GM23248 (cell line): Measurements from ENCODE around the gene PRRG3. TPM values are rescaled to one million over a fixed set of nuclear protein-coding genes. Genes with fewer than 3 reads are reported as not detected.

Experiments
- DNase-seq: peaks from one replicate; pipeline ENCODE4 v3.0.0-alpha.2; 2015
- H2AFZ ChIP-seq: fragments of 200-600 bp; sonication (generic); 2 replicates; pipeline ENCODE4 v1.6.1; 2016; ENCODE audit warnings: antibody characterized with exemption
- H3F3A ChIP-seq: fragments of 200-600 bp; sonication (generic); 2 replicates; pipeline ENCODE4 v1.6.1; 2016; ENCODE audit warnings: mild to moderate bottlenecking, antibody characterized with exemption, mixed run types; ENCODE audit not compliant: insufficient read depth
- H3K27ac ChIP-seq: fragments of 200-600 bp; sonication (generic); 2 replicates; pipeline ENCODE4 v1.5.1; 2016; ENCODE audit warnings: mild to moderate bottlenecking
- H3K27me3 ChIP-seq: fragments of 200-600 bp; sonication (generic); replicated peaks from 2 replicates; pipeline ENCODE4 v1.6.1; 2016; ENCODE audit warnings: mild to moderate bottlenecking; ENCODE audit not compliant: insufficient read depth
- H3K36me3 ChIP-seq: fragments of 200-600 bp; sonication (generic); 2 replicates; pipeline ENCODE4 v1.6.1; 2016; ENCODE audit warnings: low read depth, mild to moderate bottlenecking
- H3K4me1 ChIP-seq: fragments of 200-600 bp; sonication (generic); 2 replicates; pipeline ENCODE4 v1.6.1; 2016; ENCODE audit warnings: mild to moderate bottlenecking; ENCODE audit not compliant: insufficient read depth
- H3K4me2 ChIP-seq: fragments of 200-600 bp; sonication (generic); one replicate; pipeline ENCODE4 v1.6.1; 2016; ENCODE audit warnings: mild to moderate bottlenecking; ENCODE audit not compliant: unreplicated experiment
- H3K4me3 ChIP-seq: fragments of 200-600 bp; sonication (generic); 2 replicates; pipeline ENCODE4 v1.5.1; 2016; ENCODE audit warnings: mild to moderate bottlenecking
- H3K79me2 ChIP-seq: fragments of 200-600 bp; sonication (generic); 2 replicates; pipeline ENCODE4 v1.6.1; 2016; ENCODE audit warnings: mild to moderate bottlenecking; ENCODE audit not compliant: insufficient read depth
- H3K9ac ChIP-seq: fragments of 200-600 bp; sonication (generic); 2 replicates; pipeline ENCODE4 v1.6.1; 2016; ENCODE audit warnings: mild to moderate bottlenecking
- H3K9me2 ChIP-seq: fragments of 200-600 bp; sonication (generic); 2 replicates; pipeline ENCODE4 v1.6.1; 2016; ENCODE audit warnings: mixed run types, mild to moderate bottlenecking, moderate library complexity; ENCODE audit not compliant: insufficient read depth
- H3K9me3 ChIP-seq: fragments of 200-600 bp; sonication (generic); one replicate; pipeline ENCODE4 v1.6.1; 2017; ENCODE audit warnings: low read depth
- H4K20me1 ChIP-seq: fragments of 200-600 bp; sonication (generic); 2 replicates; pipeline ENCODE4 v1.6.0; 2016; ENCODE audit not compliant: insufficient read depth
- EZH2 ChIP-seq: fragments of 200-600 bp; sonication (generic); IDR thresholded peaks from 2 replicates; pipeline ENCODE4 v1.6.1; 2018; ENCODE audit warnings: antibody characterized with exemption, mild to moderate bottlenecking; ENCODE audit not compliant: insufficient read depth, poor library complexity, severe bottlenecking
- EZH2phosphoT487 ChIP-seq: fragments of 200-600 bp; sonication (generic); IDR thresholded peaks from 2 replicates; pipeline ENCODE4 v1.6.1; 2018; ENCODE audit warnings: antibody characterized with exemption, moderate library complexity, mild to moderate bottlenecking, low read depth; ENCODE audit not compliant: insufficient read depth
- WGBS, 2 experiments: methylation state at CpG; one replicate each; pipeline ENCODE4 v1.1.6; 2015 to 2017; ENCODE audit warnings: low lambda C conversion rate in 2 of 2, low coverage in 1 of 2; ENCODE audit errors: missing lambda C conversion rate in 2 of 2; 5-methylcytosine and 5-hydroxymethylcytosine counted together
- in situ Hi-C: fragments of 300-500 bp; cut with MboI; formaldehyde crosslinking; loops from 2 replicates; pipeline ENCODE4 v1.15.0; 2020
- polyA plus RNA-seq: library from polyadenylated mRNA; unstranded; fragments of >200 nt; fragmentation: Nextera tagmentation; extraction: Ambion mirVana; gene quantifications from 2 replicates; pipeline ENCODE4 v1.2.1, GENCODE V29; 2016
- total RNA-seq: library from RNA; depleted of rRNA; stranded (reverse); fragments of >200 nt; shearing (Covaris generic); gene quantifications from 2 replicates; pipeline ENCODE4 v1.2.3, GENCODE V29; 2014

PRRG3 gene
- total and polyA plus RNA-seq, 2 experiments from 2014 or later = 0.21 TPM; not detected in 1

DNA sequence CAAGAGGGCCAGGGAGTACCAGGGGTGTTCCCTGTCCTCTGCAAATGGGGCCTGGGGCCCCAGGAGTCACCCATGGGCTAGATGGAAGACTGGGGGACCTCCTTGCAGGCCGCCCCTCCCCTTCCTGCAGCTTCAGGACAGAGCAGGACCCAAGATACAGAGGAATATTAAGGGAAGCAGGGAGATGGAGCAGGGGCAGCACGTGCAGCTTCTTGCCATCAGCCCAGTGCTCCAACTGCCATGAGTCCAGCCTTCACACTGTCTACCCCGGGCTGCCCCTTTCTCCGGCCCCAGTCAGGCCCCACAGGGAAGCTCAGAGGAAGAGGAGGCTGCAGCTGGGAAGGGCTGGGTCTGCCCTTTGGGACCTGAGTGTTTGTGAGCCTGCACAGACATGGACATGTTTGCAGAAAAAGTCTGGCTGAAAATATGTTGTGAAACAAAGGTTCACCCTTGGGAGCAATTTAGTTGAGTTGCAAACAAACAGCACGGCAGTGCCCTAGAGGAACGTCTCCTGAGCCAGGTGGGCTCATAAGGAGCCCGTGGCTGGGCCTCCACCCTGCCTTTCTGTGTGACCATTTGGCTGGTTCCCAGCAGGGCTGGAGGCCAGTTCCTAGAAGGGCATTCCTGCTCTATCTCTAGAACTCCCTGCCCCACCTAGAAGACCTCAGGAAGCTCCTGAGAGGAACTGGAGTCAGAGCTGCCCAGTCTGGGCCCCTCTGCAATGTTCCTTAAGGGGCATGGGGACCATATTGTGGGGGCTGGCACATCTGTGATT lies 29.5 kb downstream of the PRRG3 start:
- H3K27ac ChIP-seq = no peak overlapping the region
- H3K36me3 ChIP-seq = no peaks in the 10 kb centered on the region
- H4K20me1 ChIP-seq = no peaks in the 10 kb centered on the region
- no peaks in the 10 kb centered on the region for H3K79me2 ChIP-seq
- DNase-seq = no peak
- in situ Hi-C loops = no loop called here
- WGBS, 2 experiments = 45 to 59% methylated on average over 6 to 7 of the region's 7 CpGs
- TF ChIP-seq EZH2phosphoT487 = no peak
- TF ChIP-seq EZH2 = no peak
- H3K4me1 ChIP-seq = no peaks in the 10 kb centered on the region
- H3K27me3 ChIP-seq = no peaks in the 10 kb centered on the region
- no peak overlapping the region for H2AFZ ChIP-seq
- no peak overlapping the region for H3K4me2 ChIP-seq
- no peaks in the 10 kb centered on the region for H3K9me2 ChIP-seq
- H3K9me3 ChIP-seq = no peaks in the 10 kb centered on the region
- no peaks in the 10 kb centered on the region for H3F3A ChIP-seq
- no peak overlapping the region for H3K4me3 ChIP-seq
- H3K9ac ChIP-seq = no peak overlapping the region

- WGBS, 2 experiments = 0 to 18% methylated on average over 1 of the region's 1 CpG
- TF ChIP-seq EZH2 (no peak), EZH2phosphoT487 (no peak)
- no peak overlapping the region for H2AFZ ChIP-seq
Measured at GRCh38 chrX:151725338-151725614, 30.0 kb downstream of the PRRG3 start.

GRCh38 chrX:151726751-151727150 lies 31.5 kb downstream of the PRRG3 start:
- Histone ChIP-seq H3K9me2 (no peaks in the 10 kb centered on the region), H3K9ac (no peak overlapping the region), H3K4me3 (no peak overlapping the region), H3F3A (no peaks in the 10 kb centered on the region), H3K79me2 (no peaks in the 10 kb centered on the region), H3K4me1 (no peaks in the 10 kb centered on the region), H3K4me2 (no peak overlapping the region), H3K9me3 (no peaks in the 10 kb centered on the region), H3K36me3 (no peaks in the 10 kb centered on the region), H3K27me3 (no peaks in the 10 kb centered on the region), H2AFZ (no peak overlapping the region), H3K27ac (no peak overlapping the region), H4K20me1 (no peaks in the 10 kb centered on the region)
- 41 to 42% methylated on average over 3 of the region's 5 CpGs for WGBS, 2 experiments
- no peak for DNase-seq
- TF ChIP-seq EZH2 (no peak), EZH2phosphoT487 (no peak)
- in situ Hi-C loops = no loop called here

More at GRCh38 chrX:151725338-151725614, 30.0 kb downstream of the PRRG3 start:
- Histone ChIP-seq H3K79me2 (no peaks in the 10 kb centered on the region), H3K9me3 (no peaks in the 10 kb centered on the region), H3K4me3 (no peak overlapping the region), H3K36me3 (no peaks in the 10 kb centered on the region), H3K27me3 (no peaks in the 10 kb centered on the region), H3K9me2 (no peaks in the 10 kb centered on the region), H4K20me1 (no peaks in the 10 kb centered on the region), H3K9ac (no peak overlapping the region), H3K27ac (no peak overlapping the region), H3F3A (no peaks in the 10 kb centered on the region), H3K4me2 (no peak overlapping the region), H3K4me1 (no peaks in the 10 kb centered on the region)
- no peak for DNase-seq
- in situ Hi-C loops = no loop called here

- WGBS, 2 experiments = 42 to 43% methylated on average over 2 to 4 of the region's 4 CpGs
- in situ Hi-C loops = no loop called here
- H3K27ac ChIP-seq = no peak overlapping the region
Measured at GRCh38 chrX:151727346-151727745, 32.1 kb downstream of the PRRG3 start.

More at GRCh38 chrX:151727346-151727745, 32.1 kb downstream of the PRRG3 start:
- Histone ChIP-seq H3K4me2 (no peak overlapping the region), H2AFZ (no peak overlapping the region), H3K79me2 (no peaks in the 10 kb centered on the region), H3K4me1 (no peaks in the 10 kb centered on the region), H4K20me1 (no peaks in the 10 kb centered on the region), H3K4me3 (no peak overlapping the region), H3K9me2 (no peaks in the 10 kb centered on the region), H3K9ac (no peak overlapping the region), H3K36me3 (no peaks in the 10 kb centered on the region), H3K9me3 (no peaks in the 10 kb centered on the region), H3K27me3 (no peaks in the 10 kb centered on the region), H3F3A (no peaks in the 10 kb centered on the region)
- DNase-seq = no peak
- no peak for TF ChIP-seq EZH2
